ENCODE results near the gene CCL2. TPM values are rescaled to one million over a fixed set of nuclear protein-coding genes. Genes with fewer than 3 reads are reported as not detected.

Gene CCL2
- total RNA-seq, 1 experiment from 2014 or later, result not detected

- BruUV-seq (replicated peaks), result no TSS peak
- H3K4me3 ChIP-seq (ENCODE audit: low read length), result no peak overlapping the region
- no peak for ATAC-seq
Observed at GRCh38 chr17:34220045-34220751, 34.9 kb upstream of the CCL2 start.

DNA sequence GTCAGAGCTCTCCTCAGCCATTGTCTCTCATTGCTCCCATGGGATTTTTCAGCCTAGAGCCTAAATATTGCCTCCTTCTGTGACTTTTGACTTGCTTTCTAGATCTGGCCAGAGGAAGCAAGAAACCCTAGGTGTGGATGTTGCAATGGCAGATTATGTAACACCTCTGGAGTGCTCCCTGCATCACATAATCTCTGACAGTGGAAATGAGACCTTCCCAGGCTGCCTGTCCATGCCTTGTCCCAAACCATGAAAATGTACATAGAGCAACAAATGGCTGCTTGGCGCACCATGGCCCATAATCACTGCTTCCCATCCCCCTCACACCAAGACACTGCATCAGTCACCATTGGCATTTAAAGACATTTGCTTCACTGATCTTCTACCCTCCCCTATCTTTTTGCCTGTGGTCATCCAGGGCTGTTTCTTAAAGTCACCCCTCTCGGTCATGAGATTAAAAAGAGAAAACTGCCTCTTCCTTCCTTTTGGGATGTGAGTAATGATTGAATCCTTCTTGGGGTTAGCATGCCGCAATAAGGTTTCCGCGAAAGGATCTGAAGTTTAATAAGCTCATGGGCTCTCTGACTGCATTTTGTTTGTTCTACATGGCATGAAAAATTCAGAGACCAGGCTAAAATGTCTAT is 34.2 kb upstream of the CCL2 start:
- Histone ChIP-seq H3K36me3 (ENCODE audit: low read depth, low read length) (no peaks in the 10 kb centered on the region), H3K4me1 (ENCODE audit: insufficient read depth, low read length) (no peaks in the 10 kb centered on the region), H3F3A (ENCODE audit: low read length, unreplicated experiment) (no peaks in the 10 kb centered on the region), H3K4me2 (ENCODE audit: low read length) (no peak overlapping the region), H3K27ac (ENCODE audit: low read length) (no peak overlapping the region), H3K9ac (ENCODE audit: low read length) (no peak overlapping the region), H3K9me3 (ENCODE audit: low read length) (no peaks in the 10 kb centered on the region), H4K20me1 (ENCODE audit: low read length) (no peaks in the 10 kb centered on the region), H3K27me3 (ENCODE audit: low read length) (no peaks in the 10 kb centered on the region), H2AFZ (ENCODE audit: low read length) (no peak overlapping the region), H3K9me2 (replicated peaks; ENCODE audit: low read length) (no peaks in the 10 kb centered on the region), H3K79me2 (ENCODE audit: low read length) (no peaks in the 10 kb centered on the region), H3K4me3 (ENCODE audit: low read length) (no peak overlapping the region)
- no TSS peak for BruUV-seq (replicated peaks)
- ATAC-seq, result no peak
- intact Hi-C loops (cut with micrococcal nuclease), result no loop called here
- POLR2A ChIA-PET (ENCODE audit: unreplicated experiment), result no interaction called here
- CTCF ChIA-PET, result no interaction called here
- TF ChIP-seq EZH2phosphoT487 (IDR thresholded peaks at IDR 0.05; ENCODE audit: borderline replicate concordance, low read length) (no peak), EZH2 (IDR thresholded peaks at IDR 0.05; ENCODE audit: low read length, unreplicated experiment) (no peak), CTCF (conservative IDR thresholded peaks at IDR 0.05; ENCODE audit: low read depth, low read length) (no peak)
- DNase-seq, result no peak

More at GRCh38 chr17:34220045-34220751, 34.9 kb upstream of the CCL2 start:
- no peaks in the 10 kb centered on the region for H3K9me3 ChIP-seq (ENCODE audit: low read length)
- no peaks in the 10 kb centered on the region for H3K36me3 ChIP-seq (ENCODE audit: low read depth, low read length)
- H3K79me2 ChIP-seq (ENCODE audit: low read length), result no peaks in the 10 kb centered on the region
- H3K9ac ChIP-seq (ENCODE audit: low read length), result no peak overlapping the region
- H2AFZ ChIP-seq (ENCODE audit: low read length), result no peak overlapping the region
- no peaks in the 10 kb centered on the region for H3K9me2 ChIP-seq (replicated peaks; ENCODE audit: low read length)
- no peak for DNase-seq
- CTCF ChIA-PET, result no interaction called here
- POLR2A ChIA-PET (ENCODE audit: unreplicated experiment), result no interaction called here
- no peaks in the 10 kb centered on the region for H3F3A ChIP-seq (ENCODE audit: low read length, unreplicated experiment)
- intact Hi-C loops (cut with micrococcal nuclease), result no loop called here
- H3K4me1 ChIP-seq (ENCODE audit: insufficient read depth, low read length), result no peaks in the 10 kb centered on the region
- H4K20me1 ChIP-seq (ENCODE audit: low read length), result no peaks in the 10 kb centered on the region
- no peaks in the 10 kb centered on the region for H3K27me3 ChIP-seq (ENCODE audit: low read length)
- H3K4me2 ChIP-seq (ENCODE audit: low read length), result no peak overlapping the region
- TF ChIP-seq CTCF (conservative IDR thresholded peaks at IDR 0.05; ENCODE audit: low read depth, low read length) (no peak), EZH2 (IDR thresholded peaks at IDR 0.05; ENCODE audit: low read length, unreplicated experiment) (no peak), EZH2phosphoT487 (IDR thresholded peaks at IDR 0.05; ENCODE audit: borderline replicate concordance, low read length) (no peak)
- H3K27ac ChIP-seq (ENCODE audit: low read length), result no peak overlapping the region

DNA sequence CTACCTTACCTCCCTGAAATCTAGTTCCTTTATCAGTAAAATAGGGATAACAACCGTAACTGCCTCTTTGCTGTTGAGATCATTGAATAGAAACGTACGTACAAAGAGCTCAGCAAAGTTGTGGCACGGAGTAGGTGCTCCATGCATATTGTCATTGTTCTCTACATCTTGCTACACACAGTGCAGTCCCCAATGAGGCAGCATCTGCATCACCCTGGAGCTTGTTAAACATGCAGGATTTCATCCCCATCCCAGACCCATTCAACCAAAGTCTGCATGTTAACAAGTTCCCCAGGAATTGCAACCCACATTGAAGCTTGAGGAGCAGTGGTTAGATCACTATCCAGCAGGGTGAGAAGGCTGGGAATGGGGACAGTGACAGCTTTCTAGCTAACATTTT is 33.7 kb upstream of the CCL2 start:
- H3K9ac ChIP-seq (ENCODE audit: low read length), result no peak overlapping the region
- DNase-seq, result no peak
- no peak overlapping the region for H2AFZ ChIP-seq (ENCODE audit: low read length)
- ATAC-seq, result no peak
- intact Hi-C loops (cut with micrococcal nuclease), result no loop called here
- no peaks in the 10 kb centered on the region for H3F3A ChIP-seq (ENCODE audit: low read length, unreplicated experiment)
- TF ChIP-seq CTCF (conservative IDR thresholded peaks at IDR 0.05; ENCODE audit: low read depth, low read length) (no peak), EZH2phosphoT487 (IDR thresholded peaks at IDR 0.05; ENCODE audit: borderline replicate concordance, low read length) (no peak), EZH2 (IDR thresholded peaks at IDR 0.05; ENCODE audit: low read length, unreplicated experiment) (no peak)
- ChIA-PET POLR2A (ENCODE audit: unreplicated experiment) (no interaction called here), CTCF (no interaction called here)
- no peaks in the 10 kb centered on the region for H3K9me3 ChIP-seq (ENCODE audit: low read length)
- BruUV-seq (replicated peaks), result no TSS peak
- H3K79me2 ChIP-seq (ENCODE audit: low read length), result no peaks in the 10 kb centered on the region
- H3K4me3 ChIP-seq (ENCODE audit: low read length), result no peak overlapping the region
- no peaks in the 10 kb centered on the region for H3K4me1 ChIP-seq (ENCODE audit: insufficient read depth, low read length)
- no peaks in the 10 kb centered on the region for H3K9me2 ChIP-seq (replicated peaks; ENCODE audit: low read length)
- no peak overlapping the region for H3K27ac ChIP-seq (ENCODE audit: low read length)
- H3K4me2 ChIP-seq (ENCODE audit: low read length), result no peak overlapping the region
- no peaks in the 10 kb centered on the region for H3K27me3 ChIP-seq (ENCODE audit: low read length)
- H4K20me1 ChIP-seq (ENCODE audit: low read length), result no peaks in the 10 kb centered on the region
- no peaks in the 10 kb centered on the region for H3K36me3 ChIP-seq (ENCODE audit: low read depth, low read length)

All from PC-3 (cell line).